NOMO-1 (cell line): ENCODE results near the gene FLACC1.
"Not testable (repeated sequence)": the region's sequence is repeated elsewhere in the genome, so short reads cannot be mapped to it uniquely, and the experiment has no call there.

ENCODE experiments used
- DNase-seq, 2 experiments: peaks; one replicate each; lab custom pipeline; 2025; ENCODE audit not compliant: unreplicated experiment in 2 of 2; lab: John Stamatoyannopoulos, UW

FLACC1 gene

DNA sequence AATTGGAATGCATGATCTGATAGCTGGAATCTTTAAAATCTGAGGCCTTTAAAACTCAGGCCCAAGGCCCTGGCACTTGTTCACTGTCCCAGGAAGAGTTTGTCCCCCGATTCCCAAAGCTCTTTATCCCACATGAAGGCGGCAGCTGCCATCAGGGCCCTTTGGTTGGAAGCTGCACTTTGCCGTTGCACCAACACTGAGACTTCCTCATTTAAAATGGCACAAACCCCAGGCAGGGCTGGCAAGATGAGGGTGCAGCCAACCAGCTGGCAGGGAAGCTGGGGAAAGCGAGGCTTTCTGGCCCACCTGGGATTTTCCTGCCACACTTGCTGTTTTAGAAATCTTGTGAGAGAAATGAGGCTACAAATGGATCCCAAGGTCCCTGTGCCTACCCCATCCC is 6.3 kb downstream of the FLACC1 start:
- DNase-seq = no peak

DNA sequence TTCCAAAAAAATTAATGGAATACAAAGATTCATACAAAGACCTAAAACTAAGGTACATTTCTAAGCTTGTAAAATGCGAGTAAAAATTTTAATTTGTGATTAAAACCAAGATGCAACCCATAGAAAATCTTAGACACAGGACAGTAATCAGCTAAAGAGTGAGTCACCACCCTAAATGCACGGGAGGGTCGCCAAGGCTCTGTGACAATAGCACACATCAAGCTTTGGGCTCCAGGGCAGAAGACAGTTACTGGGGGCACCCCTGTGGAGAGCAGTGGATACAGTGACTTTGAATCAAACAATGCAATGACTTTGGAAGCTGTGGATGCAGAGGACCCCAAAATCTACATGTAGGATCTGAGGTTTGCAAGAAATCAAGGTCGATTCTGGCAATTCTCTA is 7.5 kb downstream of the FLACC1 start:
- DNase-seq = no peak

DNA sequence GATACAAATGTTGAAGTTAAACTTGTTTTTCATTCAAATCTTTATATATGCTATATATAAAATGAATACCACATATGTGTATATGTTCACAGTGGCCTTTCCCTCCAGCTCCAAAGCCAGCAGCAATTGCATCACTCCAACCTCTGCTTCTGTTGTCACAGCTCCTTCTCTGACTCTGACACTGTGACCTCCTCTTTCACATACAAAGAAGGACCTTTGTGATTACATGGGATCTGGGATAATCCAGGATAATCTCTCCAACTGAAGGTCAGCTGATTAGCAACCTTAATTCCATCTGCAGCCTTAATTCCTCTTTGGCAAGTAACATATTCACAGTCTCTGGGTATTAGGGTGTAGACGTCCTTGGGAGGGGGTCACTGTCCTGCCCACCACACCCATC is 8.4 kb downstream of the FLACC1 start:
- DNase-seq = no peak

DNA sequence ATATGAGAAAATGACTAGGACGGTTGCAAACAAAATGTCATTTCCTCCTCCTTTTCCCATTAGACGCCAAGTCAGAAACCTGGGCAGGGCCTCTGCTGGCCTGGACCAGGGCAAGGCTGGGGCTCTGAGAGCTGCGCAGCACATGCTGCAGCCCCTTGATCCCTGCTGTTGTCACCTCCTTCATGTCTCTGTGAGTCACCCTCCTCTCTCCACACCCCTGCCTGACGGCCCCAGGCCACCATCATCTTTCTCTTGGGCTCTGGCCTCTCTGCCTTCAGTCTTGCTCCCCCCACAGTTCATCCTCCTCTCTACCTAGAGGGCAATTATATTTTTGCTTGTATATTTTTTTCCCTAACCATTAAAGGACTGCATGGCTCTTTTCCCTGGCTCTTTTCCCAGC is 10.0 kb downstream of the FLACC1 start:
- no peak for DNase-seq

DNA sequence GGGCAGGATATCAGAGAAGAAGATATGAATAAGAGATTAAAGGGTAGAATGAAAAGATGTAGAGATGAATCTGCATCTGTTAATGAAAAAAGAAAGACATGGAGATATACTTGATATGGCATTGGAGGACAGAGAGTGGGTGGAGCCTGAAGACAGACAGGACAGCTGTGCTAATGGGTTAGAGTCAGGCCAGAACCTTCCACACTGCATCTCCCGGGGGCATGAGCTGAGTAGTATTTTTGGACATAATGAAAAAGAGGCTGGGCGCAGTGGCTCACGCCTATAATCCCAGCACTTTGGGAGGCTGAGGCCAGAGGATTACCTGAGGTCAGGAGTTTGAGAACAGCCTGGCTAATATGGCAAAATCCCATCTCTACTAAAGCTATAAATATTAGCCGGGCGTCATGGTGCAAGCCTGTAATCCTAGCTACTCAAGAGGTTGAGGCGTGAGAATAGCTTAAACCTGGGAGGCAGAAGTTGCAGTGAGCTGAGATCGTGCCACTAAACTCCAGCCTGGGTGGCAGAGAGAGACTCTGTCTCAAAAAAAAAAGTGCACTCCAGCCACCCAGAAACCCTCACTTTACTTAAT is 11.4 kb downstream of the FLACC1 start:
- no peak for DNase-seq

DNA sequence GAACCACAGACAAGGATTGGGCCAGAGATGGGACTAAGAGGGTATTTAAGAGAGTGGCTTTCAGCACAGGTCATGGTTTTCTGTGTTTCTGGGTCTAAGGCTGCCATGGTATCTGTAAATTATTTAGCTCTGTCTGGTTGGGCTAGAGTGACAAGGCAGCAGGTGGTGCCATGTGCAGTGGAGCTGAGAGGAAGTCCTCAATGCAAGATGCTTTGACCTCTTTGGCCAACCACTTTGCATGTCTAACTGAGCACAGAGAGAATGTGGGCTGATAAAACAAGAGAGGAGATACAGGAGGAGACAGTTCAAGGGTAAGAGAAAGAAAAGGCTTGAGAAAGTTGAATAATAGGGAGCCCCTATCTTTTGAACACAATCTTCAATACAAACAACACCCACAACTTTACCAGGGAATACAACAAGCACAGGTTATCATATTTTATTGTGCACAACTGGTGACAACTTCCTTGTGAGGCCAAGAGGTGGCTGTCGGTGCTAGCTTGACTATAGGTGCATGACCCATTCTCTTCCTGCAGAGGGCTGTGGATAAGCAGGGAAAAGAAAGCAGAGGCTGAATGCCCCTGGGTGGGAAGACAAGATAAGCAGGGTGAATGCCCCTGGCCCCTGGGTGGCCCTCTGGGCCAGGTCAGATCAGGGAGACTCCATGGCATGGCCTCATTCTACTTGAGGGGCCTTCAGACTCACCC is 12.3 kb downstream of the FLACC1 start:
- no peak for DNase-seq

DNA sequence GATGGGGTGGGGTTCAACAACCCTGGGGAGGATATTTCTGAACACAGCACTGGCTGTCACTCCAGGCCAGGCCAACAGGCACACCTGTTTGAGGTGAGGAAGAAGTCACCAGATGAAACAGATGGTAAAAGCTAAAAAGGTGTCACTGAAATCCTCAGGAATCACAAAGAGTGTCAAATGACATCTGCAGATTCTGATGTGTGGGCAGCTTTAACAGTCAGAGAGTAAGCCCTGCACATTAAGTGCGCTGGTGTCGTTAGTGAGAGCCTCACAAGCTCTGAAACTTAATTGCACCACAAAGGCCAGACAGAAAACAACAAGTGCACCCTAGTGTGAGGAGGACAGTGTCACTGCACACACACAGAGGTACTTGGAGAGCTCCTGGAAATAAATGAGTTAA is 13.6 kb downstream of the FLACC1 start:
- DNase-seq = no peak

DNA sequence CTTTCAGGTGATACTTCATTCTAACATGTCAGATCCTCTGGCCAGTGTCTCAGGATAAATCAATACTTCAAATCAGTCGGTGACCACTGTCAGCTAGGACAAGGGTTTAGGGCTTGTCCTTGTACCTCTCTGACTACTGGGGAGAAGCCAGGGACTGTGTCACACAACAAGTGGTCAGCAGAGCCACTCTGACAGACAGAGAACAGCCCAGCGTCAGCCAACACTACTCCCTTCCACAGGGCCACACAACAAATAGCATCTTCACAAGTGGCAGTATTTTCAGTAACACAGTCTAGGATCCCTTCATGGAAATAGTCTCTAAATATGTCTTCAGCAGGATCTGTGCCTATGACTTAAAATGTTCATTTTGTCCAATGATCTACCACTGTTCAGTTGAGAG is 14.2 kb downstream of the FLACC1 start:
- no peak for DNase-seq

DNA sequence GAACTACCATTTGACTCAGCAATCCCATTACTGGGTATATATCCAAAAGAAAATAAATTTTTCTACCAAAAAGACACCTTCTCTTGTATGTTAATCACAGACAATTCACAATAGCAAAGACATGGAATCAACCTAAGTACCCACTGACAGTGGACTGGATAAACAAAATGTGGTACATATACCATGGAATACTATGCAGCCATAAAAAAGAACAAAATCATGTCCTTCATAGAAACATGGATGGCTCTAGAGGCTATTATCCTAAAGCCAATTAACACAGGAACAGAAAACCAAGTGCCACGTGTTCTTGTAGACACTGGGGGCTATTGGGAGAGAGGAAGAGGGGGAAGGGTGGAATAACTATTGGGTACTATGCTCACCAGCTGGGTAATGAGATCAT is 27.7 kb downstream of the FLACC1 start:
- DNase-seq = no peak

DNA sequence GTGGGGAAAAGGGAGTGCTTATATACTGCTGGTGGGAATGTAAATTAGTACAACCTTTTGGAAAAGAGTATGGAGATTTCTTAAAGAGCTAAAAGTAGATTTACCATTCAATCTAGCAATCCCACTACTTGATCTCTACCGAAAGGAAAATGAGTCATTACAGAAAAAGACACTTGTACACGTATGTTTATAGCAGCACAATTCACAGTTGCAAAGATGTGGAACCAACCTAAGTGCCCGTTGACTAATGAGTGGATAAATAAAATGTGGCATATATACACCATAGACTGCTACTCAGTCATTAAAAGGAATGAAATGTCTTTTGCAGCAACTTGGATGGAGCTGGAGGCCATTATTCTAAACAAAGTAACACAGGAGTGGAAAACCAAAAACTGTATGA is 29.5 kb downstream of the FLACC1 start:
- no peak for DNase-seq

DNA sequence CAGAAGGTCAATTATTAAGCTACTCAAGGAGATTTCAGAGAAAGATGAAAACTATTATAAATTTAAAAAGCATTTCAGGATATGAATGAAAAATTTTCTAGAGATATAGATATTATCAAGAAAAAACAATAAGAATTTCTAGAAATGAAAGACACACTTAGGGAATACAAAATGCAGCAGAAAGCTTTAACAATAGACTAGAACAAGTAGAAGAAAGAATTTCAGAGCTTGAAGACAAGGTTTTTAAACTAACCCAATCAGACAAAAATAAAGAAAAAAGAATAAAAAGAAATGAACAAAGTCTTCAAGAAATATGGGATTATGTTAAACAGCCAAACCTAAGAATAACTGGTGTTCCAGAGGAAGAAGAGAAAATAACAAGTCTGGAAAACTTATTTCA is 34.4 kb downstream of the FLACC1 start:
- DNase-seq = no peak

DNA sequence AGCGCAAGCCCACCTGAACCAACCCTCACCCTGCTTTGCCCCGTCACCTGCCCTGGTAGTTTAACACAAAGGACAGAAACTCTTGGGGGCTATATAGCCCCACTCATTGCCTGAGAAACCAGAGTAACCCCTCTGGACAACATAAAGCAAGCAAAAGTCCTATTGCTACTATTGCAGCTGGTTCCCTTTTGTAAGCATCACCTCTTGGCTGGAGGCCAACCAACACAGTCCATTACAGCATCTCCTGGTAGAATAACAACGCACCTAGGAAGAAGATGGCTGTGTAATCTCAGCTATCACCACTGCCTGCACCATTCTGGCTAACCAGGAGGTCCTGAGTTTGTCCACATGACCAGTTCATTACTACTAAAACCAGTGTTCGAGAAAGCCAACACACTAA is 36.4 kb downstream of the FLACC1 start:
- no peak for DNase-seq

DNA sequence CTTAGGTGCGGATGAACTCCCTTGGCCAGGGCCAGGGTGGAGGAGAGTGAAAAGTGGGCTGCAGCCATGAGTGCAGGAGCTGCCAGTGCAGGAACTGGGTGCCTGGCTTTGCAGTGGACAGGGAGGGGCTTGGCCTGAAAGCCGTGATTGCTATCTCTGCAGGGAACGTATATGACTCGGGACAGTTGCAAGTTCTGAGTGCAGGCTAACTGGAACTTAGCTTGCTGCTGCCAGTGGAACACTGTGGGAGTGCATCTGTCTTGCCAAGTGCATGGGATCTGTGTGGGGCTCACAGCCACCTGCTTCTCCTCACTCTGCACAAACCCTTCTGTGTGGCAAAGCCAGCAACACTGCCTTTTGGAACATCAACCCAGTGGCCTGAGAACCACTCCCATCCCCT is 36.9 kb downstream of the FLACC1 start:
- no peak for DNase-seq

DNA sequence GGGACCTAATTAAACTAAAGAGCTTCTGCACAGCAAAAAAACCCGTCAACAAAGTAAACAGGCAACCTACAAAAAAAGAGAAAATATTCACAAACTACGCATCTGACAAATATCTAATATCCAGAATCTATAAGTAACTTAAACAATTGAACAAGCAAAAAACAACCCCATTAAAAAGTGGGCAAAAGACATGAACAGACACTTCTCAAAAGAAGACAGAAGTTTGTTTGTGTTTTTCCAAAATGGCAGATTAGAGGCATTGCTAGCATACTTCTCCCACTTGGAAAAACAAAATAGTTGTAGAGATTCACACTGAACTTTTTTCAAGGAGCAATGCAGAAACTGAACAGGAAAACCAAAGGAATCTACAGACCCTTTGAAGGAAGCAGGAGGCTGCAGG is 37.6 kb downstream of the FLACC1 start:
- DNase-seq = no peak

DNA sequence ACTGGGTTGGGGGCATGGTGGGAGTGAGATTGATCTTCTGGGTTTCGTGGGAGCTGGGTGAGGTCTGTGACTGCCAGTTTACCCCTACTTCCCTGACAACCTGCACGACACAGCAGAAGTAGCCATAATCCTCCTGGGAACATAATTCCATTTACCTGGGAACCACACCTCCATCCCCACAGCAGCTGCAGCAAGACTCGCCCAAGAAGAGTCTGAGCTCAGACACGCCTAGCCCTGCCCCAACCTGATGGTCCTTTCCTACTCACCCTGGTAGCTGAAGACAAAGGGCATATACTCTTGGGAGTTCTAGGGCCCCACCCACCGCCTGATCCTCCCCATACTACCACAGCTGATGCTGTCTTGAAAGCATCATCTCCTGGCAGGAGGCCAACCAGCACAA is 43.8 kb downstream of the FLACC1 start:
- DNase-seq = no peak

DNA sequence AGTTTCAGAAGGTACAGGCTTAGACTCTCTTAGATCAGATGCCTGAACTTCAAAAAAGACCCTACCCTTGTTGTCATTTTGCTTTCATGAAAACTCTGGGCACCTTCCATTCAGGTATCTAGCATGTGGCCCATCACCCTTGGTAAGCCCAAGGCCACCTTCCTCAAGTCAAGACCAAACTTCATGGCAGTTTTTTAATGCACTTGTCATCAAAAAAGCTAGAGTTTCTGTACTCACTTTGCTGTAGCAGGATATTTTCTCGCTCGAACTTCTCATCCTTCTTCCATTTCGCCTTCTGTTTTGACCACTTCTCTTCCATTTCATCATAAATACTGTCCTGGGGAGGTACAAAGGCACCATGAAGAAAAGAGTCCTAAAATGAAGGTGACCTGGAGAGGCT is 48.2 kb downstream of the FLACC1 start:
- no peak for DNase-seq

DNA sequence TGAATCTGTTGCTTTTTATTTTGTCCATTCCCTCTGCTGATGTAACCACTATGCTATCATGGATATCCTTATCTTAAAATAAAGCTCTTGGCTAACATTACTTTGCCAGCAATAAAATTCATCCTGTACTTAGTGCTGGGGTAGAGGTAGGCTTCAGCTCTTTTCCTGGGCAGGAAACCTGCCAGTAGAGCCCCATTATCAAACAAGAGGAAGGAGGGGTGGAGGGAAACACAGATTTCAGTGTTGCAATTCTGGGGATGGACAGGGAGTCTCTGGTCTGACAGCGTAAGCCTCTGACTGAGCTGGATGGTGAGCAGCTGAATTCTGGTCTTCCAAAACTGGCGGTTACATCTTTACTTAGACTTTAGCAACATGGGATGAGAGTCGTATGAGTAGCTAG is 49.3 kb downstream of the FLACC1 start:
- DNase-seq = no peak

DNA sequence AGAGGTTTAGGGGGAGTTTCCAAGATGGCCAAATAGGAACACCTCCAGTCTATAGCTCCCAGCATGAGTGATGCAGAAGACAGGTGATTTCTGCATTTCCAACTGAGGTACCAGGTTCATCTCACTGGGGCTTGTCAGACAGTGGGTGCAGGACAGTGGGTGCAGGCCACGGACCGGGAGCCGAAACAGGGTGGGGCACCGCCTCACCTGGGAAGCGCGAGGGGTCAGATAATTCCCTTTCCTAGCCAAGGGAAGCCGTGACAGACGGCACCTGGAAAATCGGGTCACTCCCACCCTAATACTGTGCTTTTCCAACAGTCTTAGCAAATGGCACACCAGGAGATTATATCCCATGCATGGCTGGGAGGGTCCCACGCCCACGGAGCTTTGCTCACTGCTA is 57.2 kb downstream of the FLACC1 start:
- DNase-seq = not testable (repeated sequence)

DNA sequence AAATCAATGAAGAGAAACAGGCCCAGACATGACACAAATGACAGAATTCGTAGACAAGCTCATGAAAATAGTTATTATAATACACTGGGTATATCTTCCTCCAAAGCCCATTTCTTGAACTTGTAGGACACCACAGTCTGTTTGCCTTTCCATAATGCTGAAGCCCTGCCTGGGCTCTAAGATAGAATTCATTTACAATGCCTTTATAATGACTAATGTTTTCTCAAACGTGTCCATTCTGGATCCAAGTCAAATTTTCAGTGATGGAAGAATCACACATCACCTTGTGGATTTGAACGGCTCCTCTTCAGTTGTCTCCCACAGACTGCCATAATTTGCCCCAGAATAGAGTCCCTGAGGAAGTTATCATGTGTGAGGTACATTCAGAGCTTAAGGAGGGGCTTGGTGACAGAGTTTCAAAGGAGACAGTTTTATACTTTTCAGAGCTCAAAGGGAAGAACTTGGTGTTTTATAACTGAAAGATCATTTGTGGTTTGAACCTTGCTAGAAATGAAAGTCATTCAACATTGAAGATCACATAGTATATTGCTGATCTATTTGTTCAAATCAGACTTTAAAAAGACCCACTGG is 58.6 kb downstream of the FLACC1 start:
- no peak for DNase-seq

DNA sequence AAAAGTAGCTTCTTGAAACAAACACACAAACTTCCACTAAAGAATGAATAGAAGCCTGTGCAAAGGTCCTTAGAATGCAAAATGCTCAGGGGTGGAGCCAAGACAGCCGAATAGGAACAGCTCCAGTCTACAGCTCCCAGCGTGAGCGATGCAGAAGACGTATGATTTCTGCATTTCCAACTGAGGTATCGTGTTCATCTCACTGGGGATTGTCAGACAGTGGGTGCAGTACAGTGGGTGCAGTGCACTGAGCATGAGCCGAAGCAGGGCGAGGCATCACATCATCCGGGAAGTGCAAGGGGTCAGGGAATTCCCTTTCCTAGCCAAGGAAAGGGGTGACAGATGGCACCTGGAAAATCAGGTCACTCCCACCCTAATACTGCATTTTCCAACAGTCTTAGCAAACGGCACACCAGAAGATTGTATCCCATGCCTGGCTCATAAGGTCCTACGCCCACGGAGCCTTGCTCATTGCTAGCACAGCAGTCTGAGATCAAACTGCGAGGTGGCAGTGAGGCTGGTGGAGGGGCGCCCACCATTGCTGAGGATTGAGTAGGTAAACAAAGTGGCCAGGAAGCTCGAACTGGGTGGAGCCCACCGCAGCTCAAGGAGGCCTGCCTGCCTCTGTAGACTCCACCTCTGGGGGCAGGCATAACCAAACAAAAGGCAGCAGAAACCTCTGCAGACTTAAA is 66.5 kb downstream of the FLACC1 start:
- DNase-seq = not testable (repeated sequence)

DNA sequence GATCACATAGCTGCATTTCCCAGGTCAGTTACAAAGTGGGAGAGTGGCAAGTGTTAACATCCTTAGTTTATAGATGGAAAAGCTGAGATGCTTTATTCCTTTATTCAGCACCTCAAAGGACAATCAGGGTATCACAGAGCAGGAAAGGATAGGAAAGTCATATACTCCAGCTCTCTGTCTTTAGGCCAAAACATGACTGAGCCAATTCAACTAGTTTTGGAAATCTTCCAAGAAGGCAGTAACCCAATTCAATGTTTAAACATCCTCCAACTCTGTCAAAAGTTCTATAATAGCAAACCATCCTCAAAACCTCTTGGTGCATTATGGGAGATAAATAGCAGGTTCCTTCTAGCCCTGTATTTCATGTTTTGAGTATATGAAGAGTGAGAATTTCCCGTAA is 71.6 kb downstream of the FLACC1 start:
- no peak for DNase-seq
